ENCODE measurements around the gene BLTP2. TPM values are rescaled to one million over a fixed set of nuclear protein-coding genes. Genes with fewer than 3 reads are reported as not detected.
"Not testable (repeated sequence)": the region's sequence is repeated elsewhere in the genome, so short reads cannot be mapped to it uniquely, and the experiment has no call there.

Gene BLTP2
- total RNA-seq, 1 donor from 2014 or later = 203 TPM

DNA sequence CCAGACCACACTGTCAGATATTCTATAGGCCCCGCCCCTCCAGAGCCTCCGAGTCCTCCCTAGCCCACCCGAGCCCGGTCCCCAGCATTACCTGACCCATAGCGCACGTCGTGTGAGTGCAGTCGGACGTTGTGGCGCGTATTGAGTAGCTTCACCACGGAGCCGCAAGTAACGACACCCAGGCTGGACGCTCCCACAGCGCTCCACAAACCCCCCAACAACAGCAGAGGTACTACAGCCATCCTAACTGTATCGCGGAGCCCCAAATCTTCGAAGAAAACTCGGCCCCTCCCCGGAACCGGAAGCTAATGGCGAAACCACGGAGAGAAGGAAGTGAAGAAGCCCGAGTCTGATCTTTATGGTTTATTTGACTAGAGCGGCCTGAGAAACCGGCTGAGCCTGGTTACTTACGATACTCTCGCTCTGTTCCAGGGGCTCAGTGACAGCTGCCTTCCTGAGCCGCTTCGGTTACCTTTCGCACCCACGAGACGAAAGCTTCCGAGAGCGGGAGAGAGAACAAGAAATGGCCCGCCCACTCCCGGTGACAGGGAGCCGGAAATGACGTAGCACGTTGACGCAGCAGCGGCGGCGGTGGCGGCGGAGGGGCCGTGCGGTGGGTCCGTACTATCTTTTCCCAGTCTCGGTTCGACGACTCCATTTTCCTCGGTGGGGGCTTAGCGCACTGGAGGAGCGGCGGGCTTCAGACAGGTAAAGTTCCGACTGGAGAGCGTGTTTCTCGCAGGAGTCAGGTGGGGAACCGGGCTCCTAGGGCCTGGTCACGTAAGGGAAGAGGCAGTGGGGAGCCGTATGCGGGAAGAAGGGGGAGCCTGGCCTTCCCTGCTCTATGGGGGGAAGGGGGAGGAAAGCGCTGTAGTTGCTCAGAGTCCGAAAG lies 16.9 kb upstream of the BLTP2 start, which contains the start of the genes SDF2 and SUPT6H:
SDF2 (minus strand) TSS at position 272 of the 892 bp plus-strand sequence; CDS start at position 242, 30 bp downstream.
SUPT6H (plus strand) TSS at position 571 of the 892 bp plus-strand sequence. CDS start 11,197 bp downstream, outside the sequence.
- peaks cover 13% of the 10 kb centered on the region for H3K27me3 Mint-ChIP-seq (ENCODE audit: unreplicated experiment)
- H3K36me3 Mint-ChIP-seq (ENCODE audit: low read depth, unreplicated experiment) = peaks cover 41% of the 10 kb centered on the region
- TF ChIP-seq, protein P1, sequence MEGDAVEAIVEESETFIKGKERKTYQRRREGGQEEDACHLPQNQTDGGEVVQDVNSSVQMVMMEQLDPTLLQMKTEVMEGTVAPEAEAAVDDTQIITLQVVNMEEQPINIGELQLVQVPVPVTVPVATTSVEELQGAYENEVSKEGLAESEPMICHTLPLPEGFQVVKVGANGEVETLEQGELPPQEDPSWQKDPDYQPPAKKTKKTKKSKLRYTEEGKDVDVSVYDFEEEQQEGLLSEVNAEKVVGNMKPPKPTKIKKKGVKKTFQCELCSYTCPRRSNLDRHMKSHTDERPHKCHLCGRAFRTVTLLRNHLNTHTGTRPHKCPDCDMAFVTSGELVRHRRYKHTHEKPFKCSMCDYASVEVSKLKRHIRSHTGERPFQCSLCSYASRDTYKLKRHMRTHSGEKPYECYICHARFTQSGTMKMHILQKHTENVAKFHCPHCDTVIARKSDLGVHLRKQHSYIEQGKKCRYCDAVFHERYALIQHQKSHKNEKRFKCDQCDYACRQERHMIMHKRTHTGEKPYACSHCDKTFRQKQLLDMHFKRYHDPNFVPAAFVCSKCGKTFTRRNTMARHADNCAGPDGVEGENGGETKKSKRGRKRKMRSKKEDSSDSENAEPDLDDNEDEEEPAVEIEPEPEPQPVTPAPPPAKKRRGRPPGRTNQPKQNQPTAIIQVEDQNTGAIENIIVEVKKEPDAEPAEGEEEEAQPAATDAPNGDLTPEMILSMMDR (IDR thresholded peaks at IDR 0.05; ENCODE audit: unreplicated experiment) = no peak

DNA sequence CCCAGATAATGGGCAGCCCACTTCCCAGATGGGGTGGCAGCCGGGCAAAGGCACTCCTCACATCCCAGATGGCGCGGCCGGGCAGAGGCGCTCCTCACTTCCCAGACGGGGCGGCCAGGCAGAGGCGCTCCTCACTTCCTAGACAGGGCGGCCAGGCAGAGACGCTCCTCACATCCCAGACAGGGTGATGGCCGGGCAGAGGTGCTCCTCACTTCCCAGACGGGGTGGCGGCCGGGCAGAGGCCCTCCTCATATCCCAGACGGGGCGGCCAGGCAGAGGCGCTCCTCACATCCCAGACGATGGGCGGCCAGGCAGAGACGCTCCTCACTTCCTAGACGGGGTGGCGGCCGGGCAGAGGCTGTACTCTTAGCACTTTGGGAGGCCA lies 14.5 kb upstream of the BLTP2 start:
- not testable (repeated sequence) for H3K4me3 Mint-ChIP-seq (ENCODE audit: unreplicated experiment); H3K27ac Mint-ChIP-seq (ENCODE audit: unreplicated experiment); DNase-seq (ENCODE audit: low spot score); H3K9me3 Mint-ChIP-seq (ENCODE audit: unreplicated experiment)
- Mint-ChIP-seq H3K4me1 (ENCODE audit: unreplicated experiment) (peaks cover 28% of the 10 kb centered on the region), H3K27me3 (ENCODE audit: unreplicated experiment) (peaks cover 13% of the 10 kb centered on the region), H3K36me3 (ENCODE audit: low read depth, unreplicated experiment) (peaks cover 32% of the 10 kb centered on the region)

More for the DNA sequence above, 16.9 kb upstream of the BLTP2 start, which contains the start of the genes SDF2 and SUPT6H:
- Mint-ChIP-seq H3K4me3 (ENCODE audit: unreplicated experiment) (peak within 1 kb of the TSS; percentile 100), H3K27ac (ENCODE audit: unreplicated experiment) (peak within 1 kb of the TSS; percentile 100), H3K9me3 (ENCODE audit: unreplicated experiment) (no peaks in the 10 kb centered on the region), H3K4me1 (ENCODE audit: unreplicated experiment) (peaks cover 35% of the 10 kb centered on the region)
- DNase-seq (ENCODE audit: low spot score) = peak; percentile 90

- H3K4me3 Mint-ChIP-seq (ENCODE audit: unreplicated experiment); H3K9me3 Mint-ChIP-seq (ENCODE audit: unreplicated experiment); H3K27ac Mint-ChIP-seq (ENCODE audit: unreplicated experiment); DNase-seq (ENCODE audit: low spot score): not testable (repeated sequence)
- peaks cover 25% of the 10 kb centered on the region for H3K4me1 Mint-ChIP-seq (ENCODE audit: unreplicated experiment)
- peaks cover 13% of the 10 kb centered on the region for H3K27me3 Mint-ChIP-seq (ENCODE audit: unreplicated experiment)
- H3K36me3 Mint-ChIP-seq (ENCODE audit: low read depth, unreplicated experiment) = peaks cover 32% of the 10 kb centered on the region
Measured at GRCh38 chr17:28658766-28659496, 14.0 kb upstream of the BLTP2 start.

DNA sequence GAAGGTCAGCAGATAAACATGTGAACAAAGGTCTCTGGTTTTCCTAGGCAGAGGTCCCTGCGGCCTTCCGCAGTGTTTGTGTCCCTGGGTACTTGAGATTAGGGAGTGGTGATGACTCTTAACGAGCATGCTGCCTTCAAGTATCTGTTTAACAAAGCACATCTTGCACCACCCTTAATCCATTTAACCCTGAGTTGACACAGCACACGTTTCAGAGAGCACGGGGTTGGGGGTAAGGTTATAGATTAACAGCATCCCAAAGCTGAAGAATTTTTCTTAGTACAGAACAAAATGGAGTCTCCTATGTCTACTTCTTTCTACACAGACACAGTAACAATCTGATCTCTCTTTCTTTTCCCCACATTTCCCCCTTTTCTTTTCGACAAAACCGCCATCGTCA lies 13.4 kb upstream of the BLTP2 start:
- not testable (repeated sequence) for H3K27ac Mint-ChIP-seq (ENCODE audit: unreplicated experiment); DNase-seq (ENCODE audit: low spot score); H3K4me3 Mint-ChIP-seq (ENCODE audit: unreplicated experiment); H3K9me3 Mint-ChIP-seq (ENCODE audit: unreplicated experiment)
- Mint-ChIP-seq H3K36me3 (ENCODE audit: low read depth, unreplicated experiment) (peaks cover 29% of the 10 kb centered on the region), H3K27me3 (ENCODE audit: unreplicated experiment) (peaks cover 11% of the 10 kb centered on the region), H3K4me1 (ENCODE audit: unreplicated experiment) (peaks cover 22% of the 10 kb centered on the region)

DNA sequence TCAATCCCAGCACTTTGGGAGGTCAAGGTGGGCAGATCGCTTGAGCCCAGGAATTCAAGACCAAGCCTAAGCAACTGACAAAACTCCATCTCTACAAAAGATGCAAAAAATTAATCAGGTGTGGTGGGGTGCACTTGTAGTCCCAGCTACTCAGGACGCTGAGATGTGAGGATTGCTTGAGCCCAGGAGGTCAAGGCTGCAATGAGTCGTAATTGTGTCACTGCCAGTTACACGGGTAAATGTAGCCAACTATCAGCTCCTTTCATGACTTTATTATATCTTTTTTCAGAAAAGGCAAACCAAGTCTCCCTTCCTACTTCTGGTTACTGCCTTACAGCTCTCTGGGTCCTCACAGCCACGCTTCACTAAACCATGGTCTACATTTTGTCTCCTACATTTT lies 12.8 kb upstream of the BLTP2 start:
- peak overlapping the region; percentile 19 for H3K27ac Mint-ChIP-seq (ENCODE audit: unreplicated experiment)
- TF ChIP-seq, protein P1 (IDR thresholded peaks at IDR 0.05; ENCODE audit: unreplicated experiment) = no peak
- peaks cover 29% of the 10 kb centered on the region for H3K36me3 Mint-ChIP-seq (ENCODE audit: low read depth, unreplicated experiment)
- peaks cover 16% of the 10 kb centered on the region for H3K4me1 Mint-ChIP-seq (ENCODE audit: unreplicated experiment)
- no peaks in the 10 kb centered on the region for H3K9me3 Mint-ChIP-seq (ENCODE audit: unreplicated experiment)
- DNase-seq (ENCODE audit: low spot score) = no peak
- H3K4me3 Mint-ChIP-seq (ENCODE audit: unreplicated experiment) = peak overlapping the region; percentile 29
- H3K27me3 Mint-ChIP-seq (ENCODE audit: unreplicated experiment) = peaks cover 11% of the 10 kb centered on the region

DNA sequence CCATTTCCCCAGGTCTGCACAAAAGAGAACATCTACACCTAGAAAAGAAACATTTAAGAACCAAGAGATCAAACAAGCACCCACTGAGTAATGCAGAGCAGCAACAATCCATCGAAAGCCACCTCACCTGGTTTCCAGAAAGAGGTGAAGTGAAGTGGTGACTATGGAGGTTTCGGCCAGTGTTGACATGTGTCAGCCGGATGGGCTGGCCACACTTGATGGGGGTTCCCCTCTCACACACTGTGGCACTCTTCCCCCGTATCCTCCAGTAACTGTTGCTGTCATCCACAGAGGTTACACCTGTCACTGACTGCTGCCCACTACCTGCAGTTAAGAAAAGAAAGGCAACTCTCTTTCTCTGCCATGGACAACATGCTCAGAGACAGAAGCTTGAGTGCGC lies 10.2 kb upstream of the BLTP2 start:
- peaks cover 22% of the 10 kb centered on the region for H3K36me3 Mint-ChIP-seq (ENCODE audit: low read depth, unreplicated experiment)
- H3K27me3 Mint-ChIP-seq (ENCODE audit: unreplicated experiment) = peaks cover 5% of the 10 kb centered on the region
- H3K4me1 Mint-ChIP-seq (ENCODE audit: unreplicated experiment) = no peaks in the 10 kb centered on the region

More for the DNA sequence above, 10.2 kb upstream of the BLTP2 start:
- H3K9me3 Mint-ChIP-seq (ENCODE audit: unreplicated experiment) = no peaks in the 10 kb centered on the region
- DNase-seq (ENCODE audit: low spot score) = no peak
- peak overlapping the region; percentile 54 for H3K27ac Mint-ChIP-seq (ENCODE audit: unreplicated experiment)
- TF ChIP-seq, protein P1 (IDR thresholded peaks at IDR 0.05; ENCODE audit: unreplicated experiment) = no peak
- H3K4me3 Mint-ChIP-seq (ENCODE audit: unreplicated experiment) = no peak overlapping the region
